Skin epidermis (tissue), 12 donors: Measurements from ENCODE around the gene FOXRED2.
A peak's percentile ranks its signal among the peaks of the same experiment; 100 is the strongest.

Experiments used
- H3K27ac ChIP-seq, 21 experiments: fragments of 200-600 bp; sonication (generic) in 11 of 21; one replicate each; pipeline ENCODE4 v1.5.0; 2020; ENCODE audit warnings: mild to moderate bottlenecking in 3 of 21, inconsistent platforms in 2 of 21, moderate library complexity in 2 of 21
- H3K4me3 ChIP-seq, 7 experiments: fragments of 200-600 bp; sonication (generic) in 2 of 7; one replicate each; pipeline ENCODE4 v1.5.0; 2020; ENCODE audit warnings: inconsistent platforms in 2 of 7, mild to moderate bottlenecking in 2 of 7, moderate library complexity in 1 of 7

The FOXRED2 gene

GRCh38 chr22:36475341-36475740 is 31.5 kb downstream of the FOXRED2 start:
- Histone ChIP-seq H3K27ac (no peak overlapping the region), H3K4me3 (no peak overlapping the region)

GRCh38 chr22:36472689-36473088 is 34.2 kb downstream of the FOXRED2 start:
- Histone ChIP-seq H3K27ac (peak overlapping the region in 3 of 21 experiments; percentile 26 to 44 (median 29)), H3K4me3 (no peak overlapping the region)

- Histone ChIP-seq H3K27ac (peak overlapping the region in 15 of 21 experiments; percentile 16 to 75 (median 44)), H3K4me3 (no peak overlapping the region)
Measured at GRCh38 chr22:36471341-36471821, 35.5 kb downstream of the FOXRED2 start.

GRCh38 chr22:36470994-36471331 is 35.9 kb downstream of the FOXRED2 start:
- H3K27ac ChIP-seq: peak overlapping the region in 15 of 21 experiments; percentile 16 to 75 (median 44)
- H3K4me3 ChIP-seq: no peak overlapping the region

- H3K27ac ChIP-seq: peak overlapping the region in 15 of 21 experiments; percentile 13 to 76 (median 50)
- H3K4me3 ChIP-seq: no peak overlapping the region
Measured at GRCh38 chr22:36470162-36470993, 36.5 kb downstream of the FOXRED2 start.

- no peak overlapping the region for H3K4me3 ChIP-seq
- H3K27ac ChIP-seq: peak overlapping the region in 9 of 21 experiments; percentile 19 to 76 (median 63)
Measured at GRCh38 chr22:36469094-36469710, 37.6 kb downstream of the FOXRED2 start.

- peak overlapping the region in 19 of 21 experiments; percentile 22 to 85 (median 73) for H3K27ac ChIP-seq
- H3K4me3 ChIP-seq: no peak overlapping the region
Measured at GRCh38 chr22:36467946-36468345, 38.9 kb downstream of the FOXRED2 start.

- no peak overlapping the region for H3K4me3 ChIP-seq
- peak overlapping the region in 18 of 21 experiments; percentile 22 to 85 (median 74) for H3K27ac ChIP-seq
Measured at GRCh38 chr22:36467042-36467810, 39.6 kb downstream of the FOXRED2 start.

GRCh38 chr22:36466258-36466657 is 40.6 kb downstream of the FOXRED2 start:
- Histone ChIP-seq H3K4me3 (no peak overlapping the region), H3K27ac (peak overlapping the region in 17 of 21 experiments; percentile 18 to 85 (median 75))

- Histone ChIP-seq H3K27ac (peak overlapping the region in 20 of 21 experiments; percentile 15 to 85 (median 74)), H3K4me3 (no peak overlapping the region)
Measured at GRCh38 chr22:36465232-36466021, 41.4 kb downstream of the FOXRED2 start.

- H3K27ac ChIP-seq: peak overlapping the region in 19 of 21 experiments; percentile 15 to 85 (median 72)
- H3K4me3 ChIP-seq: no peak overlapping the region
Measured at GRCh38 chr22:36464715-36465231, 42.1 kb downstream of the FOXRED2 start.

GRCh38 chr22:36463783-36464184 is 43.1 kb downstream of the FOXRED2 start:
- Histone ChIP-seq H3K4me3 (no peak overlapping the region), H3K27ac (peak overlapping the region in 12 of 21 experiments; percentile 22 to 85 (median 74))

- no peak overlapping the region for H3K4me3 ChIP-seq
- H3K27ac ChIP-seq: peak overlapping the region in 11 of 21 experiments; percentile 39 to 79 (median 54)
Measured at GRCh38 chr22:36461665-36462649, 44.9 kb downstream of the FOXRED2 start.

GRCh38 chr22:36460202-36460601 is 46.6 kb downstream of the FOXRED2 start:
- peak overlapping the region in 1 of 21 experiments; percentile 1 for H3K27ac ChIP-seq
- H3K4me3 ChIP-seq: no peak overlapping the region

- Histone ChIP-seq H3K4me3 (no peak overlapping the region), H3K27ac (peak overlapping the region in 20 of 21 experiments; percentile 1 to 82 (median 38))
Measured at GRCh38 chr22:36457688-36458450, 49.0 kb downstream of the FOXRED2 start.

- Histone ChIP-seq H3K4me3 (no peak overlapping the region), H3K27ac (peak overlapping the region in 6 of 21 experiments; percentile 33 to 94 (median 89))
Measured at GRCh38 chr22:36456464-36456845, 50.4 kb downstream of the FOXRED2 start.
